Suprapubic skin (tissue), 4 donors: ENCODE results near the gene MAS1L. TPM values are rescaled to one million over a fixed set of nuclear protein-coding genes. Genes with fewer than 3 reads are reported as not detected.

ENCODE experiments used
- DNase-seq, 2 donors: peaks; one replicate each; pipeline ENCODE4 v3.0.0-alpha.2; 2019; ENCODE audit warnings: low spot score in 2 of 2
- H3K27ac ChIP-seq: fragments of 200-600 bp; sonication (generic); one replicate; pipeline ENCODE4 v1.5.1; 2019
- H3K27me3 ChIP-seq: fragments of 200-600 bp; sonication (generic); one replicate; pipeline ENCODE4 v1.5.1; 2019
- H3K36me3 ChIP-seq: fragments of 200-600 bp; sonication (generic); one replicate; pipeline ENCODE4 v1.5.1; 2019
- H3K4me1 ChIP-seq: fragments of 200-600 bp; sonication (generic); one replicate; pipeline ENCODE4 v1.5.1; 2019
- H3K4me3 ChIP-seq: fragments of 200-600 bp; sonication (generic); one replicate; pipeline ENCODE4 v1.5.1; 2019; ENCODE audit warnings: mild to moderate bottlenecking
- H3K9me3 ChIP-seq: fragments of 200-600 bp; sonication (generic); one replicate; pipeline ENCODE4 v1.5.1; 2019
- EP300 ChIP-seq: sonication (generic); formaldehyde crosslinking; IDR thresholded peaks from one replicate; pipeline ENCODE4 v1.6.1; 2017; ENCODE audit warnings: antibody characterized with exemption
- POLR2A ChIP-seq, 2 donors: fragments of 450-650 bp; IDR thresholded peaks; one replicate each; pipeline ENCODE4 v1.6.1; 2017; ENCODE audit warnings: antibody characterized with exemption in 2 of 2, mild to moderate bottlenecking in 2 of 2, moderate library complexity in 2 of 2
- POLR2AphosphoS5 ChIP-seq, 3 donors: sonication (generic); formaldehyde crosslinking; IDR thresholded peaks; one replicate each; pipeline ENCODE4 v1.6.1; 2017; ENCODE audit warnings: antibody characterized with exemption in 3 of 3
- WGBS: methylation state at CpG from one replicate; pipeline ENCODE4 v1.1.5; 2018; 5-methylcytosine and 5-hydroxymethylcytosine counted together
- total RNA-seq, 4 donors: library from RNA; depleted of rRNA; stranded (reverse); fragments of >200 nt; gene quantifications; one replicate each; pipeline ENCODE4 v1.1.0, GENCODE V29; 2016
- TF ChIP-seq, protein P1 (sequence below), 2 donors: fragments of 200-600 bp in 1 of 2; fragments of 450-650 bp in 1 of 2; sonication (generic) in 1 of 2; IDR thresholded peaks; one replicate each; pipeline ENCODE4 v1.5.1; 2016 to 2019; ENCODE audit warnings: antibody characterized with exemption in 2 of 2, mild to moderate bottlenecking in 1 of 2, moderate library complexity in 1 of 2

The MAS1L gene
- total RNA-seq, 4 donors from 2014 or later, result not detected

DNA sequence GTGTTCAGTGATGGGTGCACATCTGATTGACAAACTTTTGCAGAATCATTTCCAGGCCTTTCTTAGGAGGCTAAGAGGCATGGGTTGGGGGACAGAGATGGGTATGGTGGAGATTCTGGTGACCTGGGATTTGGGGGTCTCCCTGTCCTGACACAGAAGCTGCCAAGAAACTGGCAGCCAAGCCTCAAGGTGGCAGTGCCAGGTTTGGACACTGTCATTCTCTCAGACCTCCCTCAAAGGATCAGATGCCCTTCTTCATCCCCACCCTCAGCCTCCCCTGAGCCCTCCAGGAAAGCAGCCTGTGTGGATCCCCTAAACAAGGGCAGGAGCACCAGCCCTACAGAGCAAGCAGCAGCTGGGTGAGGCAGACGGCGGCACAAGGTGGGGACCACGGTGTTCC lies 18.1 kb upstream of the MAS1L start:
- H3K36me3 ChIP-seq, result no peaks in the 10 kb centered on the region
- TF ChIP-seq POLR2AphosphoS5 (IDR thresholded peaks at IDR 0.05) (no peak), EP300 (no peak), POLR2A (IDR thresholded peaks at IDR 0.05) (no peak)
- TF ChIP-seq, protein P1, sequence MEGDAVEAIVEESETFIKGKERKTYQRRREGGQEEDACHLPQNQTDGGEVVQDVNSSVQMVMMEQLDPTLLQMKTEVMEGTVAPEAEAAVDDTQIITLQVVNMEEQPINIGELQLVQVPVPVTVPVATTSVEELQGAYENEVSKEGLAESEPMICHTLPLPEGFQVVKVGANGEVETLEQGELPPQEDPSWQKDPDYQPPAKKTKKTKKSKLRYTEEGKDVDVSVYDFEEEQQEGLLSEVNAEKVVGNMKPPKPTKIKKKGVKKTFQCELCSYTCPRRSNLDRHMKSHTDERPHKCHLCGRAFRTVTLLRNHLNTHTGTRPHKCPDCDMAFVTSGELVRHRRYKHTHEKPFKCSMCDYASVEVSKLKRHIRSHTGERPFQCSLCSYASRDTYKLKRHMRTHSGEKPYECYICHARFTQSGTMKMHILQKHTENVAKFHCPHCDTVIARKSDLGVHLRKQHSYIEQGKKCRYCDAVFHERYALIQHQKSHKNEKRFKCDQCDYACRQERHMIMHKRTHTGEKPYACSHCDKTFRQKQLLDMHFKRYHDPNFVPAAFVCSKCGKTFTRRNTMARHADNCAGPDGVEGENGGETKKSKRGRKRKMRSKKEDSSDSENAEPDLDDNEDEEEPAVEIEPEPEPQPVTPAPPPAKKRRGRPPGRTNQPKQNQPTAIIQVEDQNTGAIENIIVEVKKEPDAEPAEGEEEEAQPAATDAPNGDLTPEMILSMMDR (IDR thresholded peaks at IDR 0.05), result no peak
- no peaks in the 10 kb centered on the region for H3K9me3 ChIP-seq
- WGBS, result no CpG with 5 or more reads among the region's 3 CpGs
- H3K27ac ChIP-seq, result no peak overlapping the region
- H3K4me3 ChIP-seq, result no peak overlapping the region
- no peaks in the 10 kb centered on the region for H3K4me1 ChIP-seq
- no peak for DNase-seq
- H3K27me3 ChIP-seq, result peaks cover 5% of the 10 kb centered on the region

DNA sequence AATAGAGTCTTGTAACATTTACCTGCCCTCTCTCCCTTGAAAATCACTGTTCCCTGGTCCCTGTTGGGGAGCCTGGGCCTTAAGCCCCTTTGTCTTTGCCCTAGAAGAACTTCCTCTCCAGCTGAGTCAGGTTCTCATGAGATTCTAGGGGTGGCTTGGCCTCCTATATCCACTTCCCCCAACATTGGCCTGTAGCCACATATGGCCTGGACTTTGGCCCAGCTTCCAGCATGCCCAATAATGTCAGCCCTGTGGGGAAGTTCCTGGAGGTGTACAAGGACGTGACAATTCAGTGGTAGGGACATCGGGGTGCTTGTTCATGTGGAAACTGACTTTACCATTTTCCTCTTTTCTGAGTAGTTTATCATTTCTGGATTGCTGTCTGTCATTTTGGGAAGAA lies 17.2 kb upstream of the MAS1L start:
- no peaks in the 10 kb centered on the region for H3K9me3 ChIP-seq
- H3K36me3 ChIP-seq, result no peaks in the 10 kb centered on the region
- no peak for DNase-seq
- TF ChIP-seq EP300, result no peak
- TF ChIP-seq POLR2AphosphoS5 (IDR thresholded peaks at IDR 0.05), result no peak
- no peak for TF ChIP-seq POLR2A (IDR thresholded peaks at IDR 0.05)
- TF ChIP-seq, protein P1 (IDR thresholded peaks at IDR 0.05), result no peak
- no peak overlapping the region for H3K4me3 ChIP-seq
- 58% methylated on average over 2 of the region's 2 CpGs for WGBS
- no peaks in the 10 kb centered on the region for H3K4me1 ChIP-seq
- peaks cover 9% of the 10 kb centered on the region for H3K27me3 ChIP-seq
- H3K27ac ChIP-seq, result no peak overlapping the region

DNA sequence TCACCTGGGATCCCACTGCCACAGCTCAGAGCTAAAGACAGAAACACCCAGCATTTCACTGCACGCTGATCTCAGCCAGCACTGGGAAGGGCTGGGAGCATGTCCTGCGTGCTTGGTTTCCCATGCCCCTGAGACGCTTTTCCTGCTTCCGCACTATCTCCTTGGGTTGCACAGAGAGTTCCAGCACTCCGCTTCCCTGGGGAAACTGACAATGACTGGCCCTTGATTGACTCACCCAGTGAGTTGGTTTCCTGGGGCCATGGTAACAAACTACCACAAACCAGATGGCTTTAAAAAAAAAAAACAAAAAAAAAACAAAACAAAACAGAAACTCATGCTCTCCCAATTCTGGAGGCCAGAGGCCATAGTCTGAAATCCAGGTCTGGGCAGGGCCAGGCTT lies 14.8 kb upstream of the MAS1L start:
- Histone ChIP-seq H3K36me3 (no peaks in the 10 kb centered on the region), H3K27me3 (peaks cover 11% of the 10 kb centered on the region), H3K4me1 (no peaks in the 10 kb centered on the region), H3K27ac (no peak overlapping the region), H3K9me3 (no peaks in the 10 kb centered on the region), H3K4me3 (no peak overlapping the region)
- DNase-seq, result no peak
- TF ChIP-seq POLR2A (IDR thresholded peaks at IDR 0.05) (no peak), EP300 (no peak), POLR2AphosphoS5 (IDR thresholded peaks at IDR 0.05) (no peak)
- TF ChIP-seq, protein P1 (IDR thresholded peaks at IDR 0.05), result no peak
- 78% methylated on average over 5 of the region's 5 CpGs for whole genome bisulfite sequencing

DNA sequence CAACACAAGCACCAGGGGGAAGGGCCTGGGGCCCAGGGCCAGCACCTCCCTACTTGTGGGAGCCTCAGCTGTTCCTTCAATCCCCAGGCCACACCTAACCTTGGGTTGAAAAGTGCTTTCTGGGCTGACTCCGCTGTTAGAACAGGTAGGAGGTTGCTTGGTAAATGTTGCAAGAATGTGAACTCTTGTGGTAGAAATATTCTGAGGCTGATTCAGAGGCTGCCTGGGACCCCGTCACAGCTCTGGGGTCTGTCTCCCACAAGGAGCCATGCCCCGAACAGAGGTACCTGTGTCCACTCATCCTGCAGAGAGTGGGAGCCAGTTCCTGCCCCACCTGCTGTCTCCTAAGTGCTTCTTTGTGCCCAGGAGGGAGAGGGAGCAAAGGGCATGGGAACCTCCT lies 14.4 kb upstream of the MAS1L start:
- Histone ChIP-seq H3K27me3 (peaks cover 11% of the 10 kb centered on the region), H3K4me1 (no peaks in the 10 kb centered on the region), H3K36me3 (no peaks in the 10 kb centered on the region), H3K27ac (no peak overlapping the region), H3K9me3 (no peaks in the 10 kb centered on the region), H3K4me3 (no peak overlapping the region)
- TF ChIP-seq POLR2AphosphoS5 (IDR thresholded peaks at IDR 0.05), result no peak
- TF ChIP-seq, protein P1 (IDR thresholded peaks at IDR 0.05), result no peak
- 96% methylated on average over 2 of the region's 3 CpGs for WGBS
- DNase-seq, result no peak

DNA sequence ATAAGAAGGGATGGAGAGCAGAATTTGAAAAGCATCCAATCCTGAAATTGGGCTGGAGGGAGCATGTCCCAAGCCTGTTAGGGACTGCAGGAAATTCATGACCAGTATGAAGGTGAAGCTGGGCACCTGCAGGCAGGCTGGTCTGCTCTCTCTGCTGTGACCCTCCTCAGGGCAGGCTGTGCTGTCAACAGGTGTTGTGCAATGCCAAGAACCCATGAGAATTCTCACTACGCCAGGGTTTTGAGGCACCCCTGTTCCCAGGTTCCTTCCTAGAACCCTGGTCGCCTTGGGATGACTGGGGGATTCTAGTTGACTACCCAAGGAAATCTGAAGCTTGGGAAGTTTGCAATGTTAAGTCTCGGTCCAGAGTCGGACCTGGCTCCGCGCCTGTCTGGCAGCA lies 13.3 kb upstream of the MAS1L start:
- 96% methylated on average over 4 of the region's 6 CpGs for WGBS
- no peaks in the 10 kb centered on the region for H3K4me1 ChIP-seq
- no peak overlapping the region for H3K4me3 ChIP-seq

More for the DNA sequence above, 13.3 kb upstream of the MAS1L start:
- H3K36me3 ChIP-seq, result no peaks in the 10 kb centered on the region
- no peak overlapping the region for H3K27ac ChIP-seq
- peaks cover 11% of the 10 kb centered on the region for H3K27me3 ChIP-seq
- H3K9me3 ChIP-seq, result no peaks in the 10 kb centered on the region
- DNase-seq, result no peak
- TF ChIP-seq EP300, result no peak
- no peak for TF ChIP-seq POLR2AphosphoS5 (IDR thresholded peaks at IDR 0.05)
- no peak for TF ChIP-seq POLR2A (IDR thresholded peaks at IDR 0.05)
- TF ChIP-seq, protein P1 (IDR thresholded peaks at IDR 0.05), result no peak
